SU-DHL-6 (cell line): ENCODE measurements around the gene SLC22A13.

Source experiments
- H2AFZ ChIP-seq: fragments of 200-600 bp; sonication (generic); 2 replicates; pipeline ENCODE4 v1.6.1; 2014; ENCODE audit warnings: low read depth, mild to moderate bottlenecking, moderate library complexity, mixed read lengths, antibody characterized with exemption, low read length; ENCODE audit not compliant: severe bottlenecking
- H3F3A ChIP-seq: fragments of 200-600 bp; shearing (Covaris generic); 2 replicates; pipeline ENCODE4 v1.6.0; 2016; ENCODE audit warnings: antibody characterized with exemption, mild to moderate bottlenecking; ENCODE audit not compliant: insufficient read depth
- H3K27ac ChIP-seq: fragments of 200-600 bp; sonication (generic); 2 replicates; pipeline ENCODE4 v1.5.1; 2016; ENCODE audit warnings: low read depth, mild to moderate bottlenecking, low read length, moderate library complexity, mixed read lengths
- H3K27me3 ChIP-seq: fragments of 200-600 bp; sonication (generic), shearing (Covaris generic); 2 replicates; pipeline ENCODE4 v1.6.0; 2014; ENCODE audit warnings: mild to moderate bottlenecking, low read length
- H3K36me3 ChIP-seq: fragments of 200-600 bp; sonication (generic); 2 replicates; pipeline ENCODE4 v1.6.1; 2014; ENCODE audit warnings: mild to moderate bottlenecking, low read length, mixed read lengths
- H3K4me2 ChIP-seq: fragments of 300-600, 200-600 bp; shearing (Covaris generic), sonication (generic); 2 replicates; pipeline ENCODE4 v1.6.0; 2014; ENCODE audit warnings: low read length, low read depth, mild to moderate bottlenecking; ENCODE audit not compliant: poor library complexity, severe bottlenecking
- H3K4me3 ChIP-seq: fragments of 200-600 bp; sonication (generic); 2 replicates; pipeline ENCODE4 v1.5.1; 2014; ENCODE audit warnings: antibody characterized with exemption, low read length, mild to moderate bottlenecking, mixed read lengths; ENCODE audit not compliant: insufficient read depth, poor library complexity, severe bottlenecking
- H3K79me2 ChIP-seq: fragments of 200-600 bp; sonication (generic); 2 replicates; pipeline ENCODE4 v1.6.1; 2014; ENCODE audit warnings: mild to moderate bottlenecking, low read length, moderate library complexity; ENCODE audit not compliant: insufficient read depth
- H3K9ac ChIP-seq: fragments of 200-600 bp; sonication (generic); 2 replicates; pipeline ENCODE4 v1.7.0; 2014; ENCODE audit warnings: mild to moderate bottlenecking, low read length
- H3K9me2 ChIP-seq: fragments of 200-600 bp; sonication (generic); replicated peaks from 2 replicates; pipeline ENCODE4 v1.6.1; 2014; ENCODE audit warnings: low read length; ENCODE audit not compliant: insufficient read depth
- H3K9me3 ChIP-seq: fragments of 200-600 bp; sonication (generic); 2 replicates; pipeline ENCODE4 v1.6.1; 2014; ENCODE audit warnings: low read length, mixed read lengths; ENCODE audit not compliant: insufficient read depth
- H4K20me1 ChIP-seq: fragments of 200-600 bp; sonication (generic); 2 replicates; pipeline ENCODE4 v1.6.1; 2014; ENCODE audit warnings: low read depth, mild to moderate bottlenecking, antibody characterized with exemption, low read length, moderate library complexity, mixed read lengths
- EZH2phosphoT487 ChIP-seq: fragments of 200-600 bp; sonication (generic), shearing (Covaris generic); conservative IDR thresholded peaks from 2 replicates; pipeline ENCODE4 v1.6.1; 2018; ENCODE audit warnings: mild to moderate bottlenecking, antibody characterized with exemption, low read length, moderate library complexity, mixed read lengths
- TF ChIP-seq, protein P1 (sequence below): fragments of 200-600 bp; sonication (generic); IDR thresholded peaks from one replicate; pipeline ENCODE4 v1.5.1; 2017; ENCODE audit warnings: antibody characterized with exemption, mild to moderate bottlenecking, low read length, moderate library complexity; ENCODE audit not compliant: insufficient read depth, poor library complexity, severe bottlenecking

SLC22A13 gene

DNA sequence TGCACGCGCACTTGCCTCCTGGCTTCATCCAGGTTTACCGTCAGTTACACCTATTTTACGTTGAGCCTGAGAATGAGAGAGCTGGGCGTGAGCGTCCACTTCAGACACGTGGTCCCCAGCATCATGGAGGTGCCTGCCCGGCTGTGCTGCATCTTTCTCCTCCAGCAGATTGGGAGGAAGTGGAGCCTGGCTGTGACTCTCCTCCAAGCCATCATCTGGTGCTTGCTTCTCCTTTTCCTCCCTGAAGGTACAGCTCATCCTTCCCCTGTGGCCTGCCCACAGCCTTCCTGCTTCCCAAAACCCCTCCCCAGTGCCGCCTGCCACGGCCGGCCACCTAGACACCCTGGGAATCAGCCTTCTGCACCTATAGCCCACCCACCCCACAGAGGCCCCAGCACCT, 48.1 kb downstream of the SLC22A13 start:
- no peaks in the 10 kb centered on the region for H3K79me2 ChIP-seq
- H3K4me2 ChIP-seq, result no peak overlapping the region
- no peak overlapping the region for H2AFZ ChIP-seq
- no peaks in the 10 kb centered on the region for H3K36me3 ChIP-seq
- H4K20me1 ChIP-seq, result no peaks in the 10 kb centered on the region
- no peak overlapping the region for H3K4me3 ChIP-seq
- no peak overlapping the region for H3K27ac ChIP-seq
- no peaks in the 10 kb centered on the region for H3F3A ChIP-seq
- TF ChIP-seq, protein P1, sequence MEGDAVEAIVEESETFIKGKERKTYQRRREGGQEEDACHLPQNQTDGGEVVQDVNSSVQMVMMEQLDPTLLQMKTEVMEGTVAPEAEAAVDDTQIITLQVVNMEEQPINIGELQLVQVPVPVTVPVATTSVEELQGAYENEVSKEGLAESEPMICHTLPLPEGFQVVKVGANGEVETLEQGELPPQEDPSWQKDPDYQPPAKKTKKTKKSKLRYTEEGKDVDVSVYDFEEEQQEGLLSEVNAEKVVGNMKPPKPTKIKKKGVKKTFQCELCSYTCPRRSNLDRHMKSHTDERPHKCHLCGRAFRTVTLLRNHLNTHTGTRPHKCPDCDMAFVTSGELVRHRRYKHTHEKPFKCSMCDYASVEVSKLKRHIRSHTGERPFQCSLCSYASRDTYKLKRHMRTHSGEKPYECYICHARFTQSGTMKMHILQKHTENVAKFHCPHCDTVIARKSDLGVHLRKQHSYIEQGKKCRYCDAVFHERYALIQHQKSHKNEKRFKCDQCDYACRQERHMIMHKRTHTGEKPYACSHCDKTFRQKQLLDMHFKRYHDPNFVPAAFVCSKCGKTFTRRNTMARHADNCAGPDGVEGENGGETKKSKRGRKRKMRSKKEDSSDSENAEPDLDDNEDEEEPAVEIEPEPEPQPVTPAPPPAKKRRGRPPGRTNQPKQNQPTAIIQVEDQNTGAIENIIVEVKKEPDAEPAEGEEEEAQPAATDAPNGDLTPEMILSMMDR, result no peak
- TF ChIP-seq EZH2phosphoT487, result no peak
- no peak overlapping the region for H3K9ac ChIP-seq
- no peaks in the 10 kb centered on the region for H3K9me3 ChIP-seq
- H3K9me2 ChIP-seq, result no peaks in the 10 kb centered on the region
- H3K27me3 ChIP-seq, result no peaks in the 10 kb centered on the region

DNA sequence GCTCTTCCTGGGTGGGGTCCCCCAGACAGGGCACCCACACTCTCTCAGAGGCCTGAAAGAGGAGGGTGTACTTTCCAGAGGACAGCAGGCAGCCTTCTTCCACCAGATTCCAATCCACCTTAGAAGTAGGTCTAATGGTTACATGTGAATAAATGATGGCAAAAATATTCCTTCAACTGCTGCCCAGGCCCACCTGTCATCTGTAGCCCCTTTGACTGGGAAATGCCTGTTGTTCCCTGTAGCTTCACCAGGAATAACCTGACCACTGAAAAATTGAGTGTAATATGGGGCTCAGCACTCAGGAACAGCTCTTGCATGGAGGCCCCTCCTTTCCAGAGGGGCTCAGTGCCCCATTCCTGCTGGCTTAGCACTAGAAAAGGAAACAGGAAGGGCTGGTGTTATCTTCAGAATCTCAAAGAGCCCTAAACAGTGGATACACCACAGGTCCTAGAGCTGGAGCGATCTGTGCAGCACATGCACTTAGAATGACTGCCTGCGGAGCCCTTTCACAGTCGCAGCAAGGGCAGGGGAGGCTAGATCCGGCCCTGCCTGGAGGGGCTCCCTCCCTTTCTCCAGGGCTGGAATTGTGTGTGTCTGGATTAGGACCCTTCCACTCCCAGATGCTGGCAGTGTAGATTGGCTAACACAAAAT, 48.6 kb downstream of the SLC22A13 start:
- H3K9me2 ChIP-seq, result no peaks in the 10 kb centered on the region
- TF ChIP-seq, protein P1, result no peak
- TF ChIP-seq EZH2phosphoT487, result no peak
- no peaks in the 10 kb centered on the region for H3K27me3 ChIP-seq
- no peaks in the 10 kb centered on the region for H3K9me3 ChIP-seq
- no peak overlapping the region for H3K27ac ChIP-seq
- no peaks in the 10 kb centered on the region for H3K79me2 ChIP-seq
- no peaks in the 10 kb centered on the region for H4K20me1 ChIP-seq
- H3F3A ChIP-seq, result no peaks in the 10 kb centered on the region
- no peak overlapping the region for H3K4me3 ChIP-seq
- H2AFZ ChIP-seq, result no peak overlapping the region
- no peak overlapping the region for H3K9ac ChIP-seq
- H3K36me3 ChIP-seq, result no peaks in the 10 kb centered on the region
- H3K4me2 ChIP-seq, result no peak overlapping the region

DNA sequence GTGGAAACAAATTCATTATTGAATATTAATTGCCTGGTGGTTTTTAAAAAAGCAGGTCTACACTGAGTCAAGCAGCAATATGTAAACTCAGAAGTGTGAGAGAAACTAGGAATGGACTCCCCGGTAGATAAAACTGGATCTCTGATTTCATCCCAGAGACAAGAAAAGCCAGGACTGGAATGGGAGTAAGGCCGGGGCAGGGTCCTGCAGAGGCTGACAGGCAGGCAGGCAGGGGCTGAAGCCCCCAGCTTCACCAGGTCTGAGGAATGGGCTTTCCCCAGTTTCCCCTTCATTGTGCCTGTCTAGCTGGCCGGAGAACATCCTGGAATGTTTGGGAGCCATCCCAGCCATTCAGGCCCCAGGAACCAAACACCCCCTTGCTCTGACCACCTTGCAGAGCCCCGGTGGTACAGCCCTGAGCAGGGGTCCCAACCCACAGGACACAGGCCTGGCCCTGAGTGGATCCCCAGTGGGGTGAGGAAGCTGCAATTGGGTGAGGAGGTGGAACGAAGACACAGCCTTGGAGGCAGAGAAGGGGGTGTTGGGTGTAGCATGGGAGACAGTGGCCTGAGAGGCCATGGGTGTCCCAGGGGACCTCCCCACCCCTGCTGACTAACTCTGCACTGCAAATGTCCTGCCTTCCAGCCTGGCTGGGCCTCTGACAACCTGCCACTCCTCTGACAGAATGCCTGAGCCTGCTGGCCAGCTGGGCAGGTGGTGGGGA, 49.3 kb downstream of the SLC22A13 start:
- Histone ChIP-seq H3K4me2 (no peak overlapping the region), H2AFZ (no peak overlapping the region), H3K36me3 (no peaks in the 10 kb centered on the region), H3K4me3 (no peak overlapping the region), H3K9ac (no peak overlapping the region), H3K9me3 (no peaks in the 10 kb centered on the region), H3F3A (no peaks in the 10 kb centered on the region), H4K20me1 (no peaks in the 10 kb centered on the region), H3K27ac (no peak overlapping the region), H3K79me2 (no peaks in the 10 kb centered on the region), H3K27me3 (no peaks in the 10 kb centered on the region), H3K9me2 (no peaks in the 10 kb centered on the region)
- TF ChIP-seq, protein P1, result no peak
- no peak for TF ChIP-seq EZH2phosphoT487
